ENCODE measurements around the gene BCAS1.

BCAS1 gene

DNA sequence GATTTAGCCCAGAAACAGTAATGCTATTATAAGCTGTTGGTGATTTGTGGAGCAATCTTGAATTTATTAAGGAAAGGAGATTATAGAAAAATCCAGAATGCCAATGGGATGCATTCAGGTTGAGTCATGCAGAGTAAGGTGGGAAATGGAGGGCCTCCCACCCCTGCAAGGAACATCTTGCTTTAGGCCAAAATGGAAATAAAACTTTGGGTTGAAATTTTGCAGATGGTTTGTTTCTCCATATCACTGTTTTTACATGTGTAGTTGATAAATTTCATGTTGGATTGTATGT is 152.4 kb downstream of the BCAS1 start:
- H3K4me3 ChIP-seq (ENCODE audit: low read depth, low read length) = no peak overlapping the region
- TF ChIP-seq, protein P1, sequence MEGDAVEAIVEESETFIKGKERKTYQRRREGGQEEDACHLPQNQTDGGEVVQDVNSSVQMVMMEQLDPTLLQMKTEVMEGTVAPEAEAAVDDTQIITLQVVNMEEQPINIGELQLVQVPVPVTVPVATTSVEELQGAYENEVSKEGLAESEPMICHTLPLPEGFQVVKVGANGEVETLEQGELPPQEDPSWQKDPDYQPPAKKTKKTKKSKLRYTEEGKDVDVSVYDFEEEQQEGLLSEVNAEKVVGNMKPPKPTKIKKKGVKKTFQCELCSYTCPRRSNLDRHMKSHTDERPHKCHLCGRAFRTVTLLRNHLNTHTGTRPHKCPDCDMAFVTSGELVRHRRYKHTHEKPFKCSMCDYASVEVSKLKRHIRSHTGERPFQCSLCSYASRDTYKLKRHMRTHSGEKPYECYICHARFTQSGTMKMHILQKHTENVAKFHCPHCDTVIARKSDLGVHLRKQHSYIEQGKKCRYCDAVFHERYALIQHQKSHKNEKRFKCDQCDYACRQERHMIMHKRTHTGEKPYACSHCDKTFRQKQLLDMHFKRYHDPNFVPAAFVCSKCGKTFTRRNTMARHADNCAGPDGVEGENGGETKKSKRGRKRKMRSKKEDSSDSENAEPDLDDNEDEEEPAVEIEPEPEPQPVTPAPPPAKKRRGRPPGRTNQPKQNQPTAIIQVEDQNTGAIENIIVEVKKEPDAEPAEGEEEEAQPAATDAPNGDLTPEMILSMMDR (IDR thresholded peaks at IDR 0.05; ENCODE audit: control insufficient read depth, extremely low read depth, insufficient read depth) = no peak
- no peak for DNase-seq (ENCODE audit: low read depth)

DNA sequence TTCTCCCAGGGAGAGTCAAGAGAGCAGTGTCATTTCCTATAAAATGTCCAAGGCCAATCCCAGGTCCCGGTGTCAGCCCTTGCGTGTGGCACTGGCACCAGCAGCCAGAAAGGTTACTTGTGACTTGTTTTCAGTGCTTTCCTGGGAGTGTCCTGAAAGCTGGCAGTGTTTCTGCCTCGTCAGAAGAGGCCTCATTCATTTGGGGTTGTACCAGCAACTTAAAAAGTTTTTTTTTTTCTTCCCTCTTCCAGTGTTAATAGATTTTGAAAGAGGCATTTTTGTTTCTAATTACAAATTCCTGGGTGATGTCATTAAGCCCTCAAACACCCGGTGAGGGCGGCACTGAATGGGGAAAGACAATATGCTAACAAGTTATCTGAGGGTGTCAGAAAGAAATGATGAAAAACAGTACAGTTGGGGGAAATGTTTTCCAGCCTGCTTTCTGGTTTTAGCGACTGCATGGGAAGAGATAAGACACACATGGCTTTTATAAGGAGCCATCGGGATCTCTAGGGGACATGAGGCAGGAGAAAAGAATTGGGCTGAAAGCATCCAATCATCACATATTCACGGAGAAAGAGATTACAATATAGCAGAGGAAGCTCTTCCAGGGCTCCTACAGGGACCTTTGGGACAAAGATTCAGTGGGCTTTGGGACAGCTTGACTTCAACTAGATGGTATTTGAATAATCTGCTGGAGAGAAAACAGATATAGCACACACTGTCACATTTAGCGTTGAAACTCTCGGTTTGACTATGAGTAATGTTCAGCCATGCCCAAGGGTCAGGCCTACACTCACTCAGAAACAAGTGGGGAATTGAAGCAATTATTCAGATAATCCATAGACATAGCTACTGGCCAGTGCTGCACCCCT is 153.0 kb downstream of the BCAS1 start:
- peak; percentile 23 for DNase-seq (ENCODE audit: low read depth)
- TF ChIP-seq, protein P1 (IDR thresholded peaks at IDR 0.05; ENCODE audit: control insufficient read depth, extremely low read depth, insufficient read depth) = no peak
- H3K4me3 ChIP-seq (ENCODE audit: low read depth, low read length) = no peak overlapping the region

DNA sequence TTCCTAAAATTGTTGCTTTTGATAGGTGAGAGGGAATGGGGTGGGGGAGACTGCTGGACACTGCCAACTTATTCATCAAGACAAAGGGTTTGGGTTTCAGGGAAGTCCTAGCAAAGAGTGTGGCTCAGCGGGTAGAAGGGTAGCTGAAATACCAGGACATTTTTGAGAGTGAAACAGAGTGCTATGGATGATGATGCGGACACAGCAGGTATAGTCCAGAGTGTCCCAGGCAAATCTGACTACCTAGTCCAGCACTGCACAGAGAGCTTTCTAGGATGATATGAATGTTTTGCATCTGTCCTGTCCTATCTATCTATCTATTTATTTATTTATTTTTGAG is 154.3 kb downstream of the BCAS1 start:
- no peak overlapping the region for H3K4me3 ChIP-seq (ENCODE audit: low read depth, low read length)
- no peak for DNase-seq (ENCODE audit: low read depth)
- TF ChIP-seq, protein P1 (IDR thresholded peaks at IDR 0.05; ENCODE audit: control insufficient read depth, extremely low read depth, insufficient read depth) = no peak

DNA sequence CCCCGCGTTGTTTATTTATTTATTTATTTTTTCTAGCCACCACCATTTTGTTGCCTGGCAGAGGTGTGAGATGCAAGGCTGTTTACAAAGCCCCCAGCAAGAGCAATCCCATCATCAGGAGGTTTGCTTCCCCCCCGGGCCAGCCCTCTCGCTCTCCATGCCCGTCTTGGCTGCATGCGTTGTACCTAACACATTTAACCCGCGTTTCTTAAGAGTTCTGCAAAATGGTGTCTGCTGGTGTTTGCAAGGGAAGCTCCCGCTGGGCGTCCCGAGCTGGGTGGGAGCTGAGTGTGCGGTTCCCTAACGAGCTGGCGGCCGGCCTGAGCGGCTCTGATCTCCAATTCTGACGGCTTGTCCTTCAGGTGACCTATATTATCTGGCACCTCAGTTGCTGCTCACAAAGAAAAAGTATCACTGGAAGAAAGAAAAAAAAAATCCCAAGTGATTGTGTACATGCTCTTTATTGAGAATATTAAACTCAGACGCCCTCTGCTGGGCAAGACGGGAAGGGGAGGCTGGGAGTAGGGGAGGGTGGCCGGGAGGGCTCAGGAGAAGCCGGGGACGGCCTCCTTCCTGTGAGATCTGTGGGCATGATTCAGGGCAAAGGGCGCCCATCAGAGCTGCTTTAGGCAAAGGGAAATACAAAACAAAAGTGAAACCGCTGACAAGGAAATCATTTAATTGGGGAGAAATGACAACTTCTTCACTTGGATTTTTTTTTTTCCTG is 154.8 kb downstream of the BCAS1 start:
- DNase-seq (ENCODE audit: low read depth) = peak; percentile 50
- TF ChIP-seq, protein P1 (IDR thresholded peaks at IDR 0.05; ENCODE audit: control insufficient read depth, extremely low read depth, insufficient read depth) = peak; percentile 85
- H3K4me3 ChIP-seq (ENCODE audit: low read depth, low read length) = peak overlapping the region; percentile 54

DNA sequence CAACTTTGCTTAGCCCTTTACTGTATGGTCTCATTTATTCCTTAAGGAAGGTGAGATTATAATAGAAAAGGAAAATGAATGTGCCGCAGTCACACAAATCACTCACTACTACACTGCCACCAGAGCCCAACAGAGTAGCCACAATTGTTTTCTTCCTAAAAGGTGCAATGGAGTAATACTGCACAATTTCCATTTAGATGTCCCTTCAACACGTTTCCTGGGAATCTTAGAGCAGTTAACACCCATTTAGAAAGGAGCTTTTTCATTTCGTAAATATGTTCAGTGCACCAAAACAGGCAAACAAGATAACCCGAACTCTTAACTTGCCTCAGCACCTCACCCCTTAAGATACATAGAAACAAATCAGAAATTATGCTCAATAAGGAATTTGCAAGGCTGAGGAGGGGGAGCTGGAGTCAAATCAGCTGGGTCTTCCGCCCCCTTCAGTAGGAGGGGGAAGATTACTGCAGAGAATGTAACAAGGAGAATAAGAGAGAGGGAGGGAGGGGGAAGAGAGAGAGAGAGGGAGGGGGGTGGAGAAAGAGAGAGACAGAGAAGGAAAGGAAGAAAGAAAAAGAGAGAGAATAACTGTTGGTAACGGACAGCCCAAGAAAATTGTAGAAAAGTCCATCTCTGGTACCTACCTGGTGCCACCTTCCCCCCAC is 155.5 kb downstream of the BCAS1 start:
- no peak for DNase-seq (ENCODE audit: low read depth)
- peak overlapping the region; percentile 54 for H3K4me3 ChIP-seq (ENCODE audit: low read depth, low read length)
- TF ChIP-seq, protein P1 (IDR thresholded peaks at IDR 0.05; ENCODE audit: control insufficient read depth, extremely low read depth, insufficient read depth) = no peak

DNA sequence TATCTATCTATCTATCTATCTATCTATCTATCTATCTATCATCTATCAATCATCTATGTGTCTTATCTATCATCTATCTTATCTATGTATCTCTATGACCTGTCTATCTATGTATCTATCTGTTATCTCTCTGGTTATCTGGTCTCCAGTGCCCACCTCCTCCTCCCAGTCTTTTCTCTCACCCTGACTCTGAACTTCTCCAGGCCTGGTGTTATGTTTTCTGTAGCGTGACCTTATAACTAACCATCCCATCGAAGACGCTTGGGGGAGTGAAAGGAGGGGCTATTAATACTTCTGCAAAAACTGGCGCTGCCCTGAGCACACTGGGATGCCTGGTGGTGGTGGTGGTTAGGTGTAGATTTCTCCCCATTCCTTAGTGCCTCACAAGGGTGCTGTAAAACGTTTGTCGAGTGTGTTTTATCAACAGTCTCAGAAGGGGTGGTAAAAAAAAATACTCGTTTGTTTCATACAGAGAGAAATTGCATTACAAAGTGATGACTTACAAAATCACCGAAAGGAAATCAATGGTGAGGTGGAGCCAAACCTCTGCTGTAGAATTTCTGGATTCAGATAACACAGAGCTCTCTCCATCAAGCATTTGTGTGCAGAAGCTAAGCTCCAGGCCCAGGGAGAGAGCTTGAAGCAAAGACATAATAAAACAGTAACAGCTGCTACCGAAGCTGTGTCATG is 156.2 kb downstream of the BCAS1 start:
- TF ChIP-seq, protein P1 (IDR thresholded peaks at IDR 0.05; ENCODE audit: control insufficient read depth, extremely low read depth, insufficient read depth) = no peak
- DNase-seq (ENCODE audit: low read depth) = no peak
- no peak overlapping the region for H3K4me3 ChIP-seq (ENCODE audit: low read depth, low read length)
